Fibroblast of skin of left biceps (primary cell): Measurements from ENCODE around the gene TYK2.
A peak's percentile ranks its signal among the peaks of the same experiment; 100 is the strongest.
"Not testable (repeated sequence)": the region's sequence is repeated elsewhere in the genome, so short reads cannot be mapped to it uniquely, and the experiment has no call there.

ENCODE experiments used
- DNase-seq, 2 experiments: peaks; one replicate each; pipeline ENCODE4 v3.0.0-alpha.2; 2013; ENCODE audit warnings: low read depth in 2 of 2

The TYK2 gene

GRCh38 chr19:10380313-10381102 is at the start of gene TYK2:
Gene TYK2, minus strand, starts transcription at chr19:10380572. Its CDS starts 2,166 bp downstream, at chr19:10378406.
- DNase-seq, result peak; percentile 97

- no peak for DNase-seq
These were observed 48.6 kb upstream of the TYK2 start for GRCh38 chr19:10428996-10429381.

GRCh38 chr19:10427169-10427568 is 46.8 kb upstream of the TYK2 start:
- DNase-seq, result no peak

GRCh38 chr19:10424011-10424637 is 43.8 kb upstream of the TYK2 start:
- no peak for DNase-seq

GRCh38 chr19:10422846-10423245 is 42.5 kb upstream of the TYK2 start:
- DNase-seq, result no peak

- DNase-seq, result no peak
These were observed 41.7 kb upstream of the TYK2 start for GRCh38 chr19:10422046-10422461.

GRCh38 chr19:10421240-10422045 is 41.1 kb upstream of the TYK2 start:
- no peak for DNase-seq

- no peak for DNase-seq
These were observed 40.3 kb upstream of the TYK2 start, which contains the start of gene PDE4A for GRCh38 chr19:10420444-10421239. Gene PDE4A, plus strand, starts transcription at chr19:10420538. Its CDS starts 227 bp downstream, at chr19:10420765.

GRCh38 chr19:10419646-10420443 is 39.5 kb upstream of the TYK2 start:
- DNase-seq, result no peak

GRCh38 chr19:10419200-10419645 is 38.9 kb upstream of the TYK2 start:
- no peak for DNase-seq

GRCh38 chr19:10418485-10419199 is 38.3 kb upstream of the TYK2 start:
- DNase-seq, result no peak

- no peak for DNase-seq
These were observed 37.8 kb upstream of the TYK2 start for GRCh38 chr19:10418235-10418484.

GRCh38 chr19:10417541-10418234 is 37.3 kb upstream of the TYK2 start:
- no peak for DNase-seq

- peak; percentile 60 to 64 for DNase-seq
These were observed 36.2 kb upstream of the TYK2 start for GRCh38 chr19:10416380-10417257.

- DNase-seq, result no peak
These were observed 35.7 kb upstream of the TYK2 start for GRCh38 chr19:10416083-10416379.

- DNase-seq, result no peak
These were observed 32.0 kb upstream of the TYK2 start for GRCh38 chr19:10412257-10412977.

- DNase-seq, result not testable (repeated sequence)
These were observed 30.9 kb upstream of the TYK2 start for GRCh38 chr19:10411224-10411623.
